ENCODE data around the gene HSP90AA1. TPM values are rescaled to one million over a fixed set of nuclear protein-coding genes. Genes with fewer than 3 reads are reported as not detected.
"Not testable (repeated sequence)": the region's sequence is repeated elsewhere in the genome, so short reads cannot be mapped to it uniquely, and the experiment has no call there.

HSP90AA1 gene
- total RNA-seq, 2 experiments from 2014 or later = 543 to 668 TPM

- CTCF ChIA-PET = interaction anchor here (0.6 to 2.6 kb wide), 11 partner anchors 9 to 806 kb away, joined by 3 to 15 read pairs (median 4); no protein-coding TSS in a partner anchor
- Mint-ChIP-seq H3K36me3 (peaks cover 33% of the 10 kb centered on the region), H3K9me3 (ENCODE audit: low read depth) (no peaks in the 10 kb centered on the region), H3K27me3 (no peaks in the 10 kb centered on the region), H3K4me1 (peaks cover 40% of the 10 kb centered on the region), H3K27ac (peak overlapping the region; percentile 91), H3K4me3 (peak overlapping the region; percentile 82)
- DNase-seq (peak; percentile 69), ATAC-seq (peak; percentile 10)
These were observed 1.4 kb upstream of the HSP90AA1 start for GRCh38 chr14:102088012-102088792.

GRCh38 chr14:102087762-102088011, 843 bp upstream of the HSP90AA1 start:
- H3K27me3 Mint-ChIP-seq = no peaks in the 10 kb centered on the region
- DNase-seq (no peak), ATAC-seq (no peak)
- H3K27ac Mint-ChIP-seq = peak overlapping the region; percentile 91
- peaks cover 38% of the 10 kb centered on the region for H3K36me3 Mint-ChIP-seq
- no peaks in the 10 kb centered on the region for H3K9me3 Mint-ChIP-seq (ENCODE audit: low read depth)
- peak overlapping the region; percentile 82 for H3K4me3 Mint-ChIP-seq
- peaks cover 45% of the 10 kb centered on the region for H3K4me1 Mint-ChIP-seq
- CTCF ChIA-PET = interaction anchor here (0.6 to 2.6 kb wide), 7 partner anchors 9 to 806 kb away, joined by 3 to 15 read pairs (median 4); no protein-coding TSS in a partner anchor

- Mint-ChIP-seq H3K9me3 (ENCODE audit: low read depth) (no peaks in the 10 kb centered on the region), H3K27ac (peak overlapping the region; percentile 91), H3K4me1 (peaks cover 55% of the 10 kb centered on the region), H3K27me3 (no peaks in the 10 kb centered on the region), H3K4me3 (peak overlapping the region; percentile 73), H3K36me3 (peaks cover 48% of the 10 kb centered on the region)
- CTCF ChIA-PET = interaction anchor here (0.5 to 2.6 kb wide), 3 partner anchors 10 to 230 kb away, joined by 4 to 12 read pairs (median 5); no protein-coding TSS in a partner anchor
- DNase-seq (no peak), ATAC-seq (no peak)
These were observed 204 bp downstream of the HSP90AA1 start for GRCh38 chr14:102086709-102086971.

GRCh38 chr14:102085948-102086708, 716 bp downstream of the HSP90AA1 start:
- peak overlapping the region; percentile 93 for H3K27ac Mint-ChIP-seq
- H3K36me3 Mint-ChIP-seq = peaks cover 53% of the 10 kb centered on the region
- peak; percentile 79 for DNase-seq
- peak overlapping the region; percentile 93 for H3K4me3 Mint-ChIP-seq
- no peaks in the 10 kb centered on the region for H3K27me3 Mint-ChIP-seq
- ATAC-seq = peak; percentile 48
- no peaks in the 10 kb centered on the region for H3K9me3 Mint-ChIP-seq (ENCODE audit: low read depth)
- CTCF ChIA-PET = interaction anchor here (0.5 to 2.6 kb wide), 5 partner anchors 10 to 365 kb away, joined by 4 to 12 read pairs (median 5); no protein-coding TSS in a partner anchor
- peaks cover 59% of the 10 kb centered on the region for H3K4me1 Mint-ChIP-seq

- H3K27ac Mint-ChIP-seq = peak overlapping the region; percentile 93
- no peaks in the 10 kb centered on the region for H3K9me3 Mint-ChIP-seq (ENCODE audit: low read depth)
- peak overlapping the region; percentile 93 for H3K4me3 Mint-ChIP-seq
- peaks cover 66% of the 10 kb centered on the region for H3K4me1 Mint-ChIP-seq
- peaks cover 59% of the 10 kb centered on the region for H3K36me3 Mint-ChIP-seq
- DNase-seq (peak; percentile 43), ATAC-seq (no peak)
- CTCF ChIA-PET = interaction anchor here (1.5 to 2.6 kb wide), 5 partner anchors 11 to 364 kb away, joined by 5 to 12 read pairs (median 5); no protein-coding TSS in a partner anchor
- no peaks in the 10 kb centered on the region for H3K27me3 Mint-ChIP-seq
These were observed 1.4 kb downstream of the HSP90AA1 start for GRCh38 chr14:102085488-102085887.

GRCh38 chr14:102084931-102085330, 1.9 kb downstream of the HSP90AA1 start:
- Mint-ChIP-seq H3K27ac (peak overlapping the region; percentile 93), H3K9me3 (ENCODE audit: low read depth) (no peaks in the 10 kb centered on the region), H3K27me3 (no peaks in the 10 kb centered on the region), H3K4me1 (peaks cover 68% of the 10 kb centered on the region), H3K4me3 (peak overlapping the region; percentile 93), H3K36me3 (peaks cover 65% of the 10 kb centered on the region)
- CTCF ChIA-PET = interaction anchor here (1.5 to 2.6 kb wide), 4 partner anchors 11 to 363 kb away, joined by 5 to 12 read pairs (median 6); no protein-coding TSS in a partner anchor
- no peak for DNase-seq
- no peak for ATAC-seq

GRCh38 chr14:102084522-102084921, 2.3 kb downstream of the HSP90AA1 start:
- H3K36me3 Mint-ChIP-seq = peaks cover 68% of the 10 kb centered on the region
- DNase-seq = not testable (repeated sequence)

GRCh38 chr14:102081231-102082080, 5.4 kb downstream of the HSP90AA1 start:
- CTCF ChIA-PET = no interaction called here
- peaks cover 79% of the 10 kb centered on the region for H3K36me3 Mint-ChIP-seq
- peaks cover 55% of the 10 kb centered on the region for H3K4me1 Mint-ChIP-seq
- H3K4me3 Mint-ChIP-seq = no peak overlapping the region
- no peaks in the 10 kb centered on the region for H3K9me3 Mint-ChIP-seq (ENCODE audit: low read depth)
- ATAC-seq = no peak
- peak overlapping the region; percentile 49 for H3K27ac Mint-ChIP-seq
- H3K27me3 Mint-ChIP-seq = no peaks in the 10 kb centered on the region
- DNase-seq = no peak

More at GRCh38 chr14:102084522-102084921, 2.3 kb downstream of the HSP90AA1 start:
- H3K4me3 Mint-ChIP-seq = peak overlapping the region; percentile 93
- peaks cover 66% of the 10 kb centered on the region for H3K4me1 Mint-ChIP-seq
- ATAC-seq; H3K9me3 Mint-ChIP-seq (ENCODE audit: low read depth); H3K27me3 Mint-ChIP-seq: not testable (repeated sequence)
- CTCF ChIA-PET = interaction anchor here (0.6 to 2.6 kb wide), 6 partner anchors 9 to 363 kb away, joined by 3 to 12 read pairs (median 5); no protein-coding TSS in a partner anchor
- H3K27ac Mint-ChIP-seq = peak overlapping the region; percentile 93

- CTCF ChIA-PET = no interaction called here
- H3K36me3 Mint-ChIP-seq = peaks cover 70% of the 10 kb centered on the region
- H3K4me1 Mint-ChIP-seq = peaks cover 52% of the 10 kb centered on the region
- no peaks in the 10 kb centered on the region for H3K27me3 Mint-ChIP-seq
- ATAC-seq = no peak
- H3K4me3 Mint-ChIP-seq = no peak overlapping the region
- H3K9me3 Mint-ChIP-seq (ENCODE audit: low read depth) = no peaks in the 10 kb centered on the region
- H3K27ac Mint-ChIP-seq = peak overlapping the region; percentile 45
- DNase-seq = no peak
These were observed 6.4 kb downstream of the HSP90AA1 start for GRCh38 chr14:102080183-102081080.

GRCh38 chr14:102079700-102079979, 7.2 kb downstream of the HSP90AA1 start:
- H3K4me3 Mint-ChIP-seq = no peak overlapping the region
- H3K4me1 Mint-ChIP-seq = peaks cover 44% of the 10 kb centered on the region
- no peak for ATAC-seq
- H3K27ac Mint-ChIP-seq = no peak overlapping the region
- CTCF ChIA-PET = no interaction called here
- H3K9me3 Mint-ChIP-seq (ENCODE audit: low read depth) = no peaks in the 10 kb centered on the region
- H3K27me3 Mint-ChIP-seq = no peaks in the 10 kb centered on the region
- no peak for DNase-seq
- peaks cover 62% of the 10 kb centered on the region for H3K36me3 Mint-ChIP-seq

- Mint-ChIP-seq H3K4me1 (peaks cover 38% of the 10 kb centered on the region), H3K27me3 (no peaks in the 10 kb centered on the region), H3K9me3 (ENCODE audit: low read depth) (no peaks in the 10 kb centered on the region), H3K36me3 (peaks cover 62% of the 10 kb centered on the region), H3K4me3 (no peak overlapping the region), H3K27ac (no peak overlapping the region)
- DNase-seq (no peak), ATAC-seq (peak; percentile 13)
- CTCF ChIA-PET = no interaction called here
These were observed 7.8 kb downstream of the HSP90AA1 start for GRCh38 chr14:102078831-102079699.

- DNase-seq; H3K4me3 Mint-ChIP-seq; H3K9me3 Mint-ChIP-seq (ENCODE audit: low read depth); ATAC-seq; H3K27me3 Mint-ChIP-seq; CTCF ChIA-PET: not testable (repeated sequence)
- peaks cover 33% of the 10 kb centered on the region for H3K4me1 Mint-ChIP-seq
- H3K27ac Mint-ChIP-seq = peak overlapping the region; percentile 29
- peaks cover 56% of the 10 kb centered on the region for H3K36me3 Mint-ChIP-seq
These were observed 8.5 kb downstream of the HSP90AA1 start for GRCh38 chr14:102078361-102078791.
